ENCODE measurements around the gene LRRC4.

The LRRC4 gene

DNA sequence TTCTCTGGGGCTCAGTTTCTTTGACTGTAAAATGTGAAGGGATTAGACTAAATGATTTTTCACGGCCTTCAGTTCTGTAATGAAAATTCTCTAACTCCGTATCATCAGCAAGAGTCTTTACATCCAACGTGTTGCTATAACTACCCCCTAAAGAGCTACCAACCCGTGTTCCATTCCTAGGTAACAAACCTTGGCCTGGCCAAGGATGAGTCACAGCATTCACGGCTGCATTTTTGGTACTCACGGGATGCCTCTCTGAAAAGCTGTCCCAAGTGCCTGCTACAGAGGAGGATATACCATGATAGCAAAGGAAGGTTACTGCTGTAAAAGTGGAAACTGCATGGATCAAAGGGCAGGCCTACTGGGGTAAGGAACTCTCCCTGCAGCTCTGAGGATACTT is 5.9 kb downstream of the LRRC4 start:
- no peak for DNase-seq
- no peak overlapping the region for H3K4me3 ChIP-seq (ENCODE audit: low read depth, low read length)
- H3K27me3 ChIP-seq = no peaks in the 10 kb centered on the region
- peaks cover 7% of the 10 kb centered on the region; the same call in 1 of the 2 replicates for H3K36me3 ChIP-seq
- peaks cover 13% of the 10 kb centered on the region; the same call in 1 of the 2 replicates for H3K4me1 ChIP-seq
- TF ChIP-seq, protein P1, sequence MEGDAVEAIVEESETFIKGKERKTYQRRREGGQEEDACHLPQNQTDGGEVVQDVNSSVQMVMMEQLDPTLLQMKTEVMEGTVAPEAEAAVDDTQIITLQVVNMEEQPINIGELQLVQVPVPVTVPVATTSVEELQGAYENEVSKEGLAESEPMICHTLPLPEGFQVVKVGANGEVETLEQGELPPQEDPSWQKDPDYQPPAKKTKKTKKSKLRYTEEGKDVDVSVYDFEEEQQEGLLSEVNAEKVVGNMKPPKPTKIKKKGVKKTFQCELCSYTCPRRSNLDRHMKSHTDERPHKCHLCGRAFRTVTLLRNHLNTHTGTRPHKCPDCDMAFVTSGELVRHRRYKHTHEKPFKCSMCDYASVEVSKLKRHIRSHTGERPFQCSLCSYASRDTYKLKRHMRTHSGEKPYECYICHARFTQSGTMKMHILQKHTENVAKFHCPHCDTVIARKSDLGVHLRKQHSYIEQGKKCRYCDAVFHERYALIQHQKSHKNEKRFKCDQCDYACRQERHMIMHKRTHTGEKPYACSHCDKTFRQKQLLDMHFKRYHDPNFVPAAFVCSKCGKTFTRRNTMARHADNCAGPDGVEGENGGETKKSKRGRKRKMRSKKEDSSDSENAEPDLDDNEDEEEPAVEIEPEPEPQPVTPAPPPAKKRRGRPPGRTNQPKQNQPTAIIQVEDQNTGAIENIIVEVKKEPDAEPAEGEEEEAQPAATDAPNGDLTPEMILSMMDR (IDR thresholded peaks at IDR 0.05; ENCODE audit: low read depth, low read length) = no peak
- no peaks in the 10 kb centered on the region for H3K9me3 ChIP-seq

DNA sequence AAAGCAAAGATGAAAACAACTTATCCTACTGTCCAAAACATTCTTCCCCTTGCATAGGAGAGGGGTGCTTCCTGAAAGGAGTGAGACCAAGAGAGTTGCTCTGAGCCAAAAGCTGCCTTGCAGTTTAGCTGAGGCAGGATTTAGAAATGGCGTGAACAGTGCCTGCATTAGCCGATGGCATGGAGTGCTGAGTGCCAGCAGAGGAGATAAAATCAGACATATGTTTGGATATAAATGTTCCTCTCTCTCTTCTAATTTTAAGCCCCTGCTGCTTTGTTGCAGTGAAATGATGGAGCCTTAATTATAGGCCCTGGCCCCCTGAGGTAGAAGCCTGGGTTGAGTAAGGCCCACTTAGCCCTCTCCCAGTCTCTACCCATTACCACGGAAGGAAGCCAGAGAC is 7.1 kb downstream of the LRRC4 start:
- TF ChIP-seq, protein P1 (IDR thresholded peaks at IDR 0.05; ENCODE audit: low read depth, low read length) = no peak
- H3K36me3 ChIP-seq = peaks cover 3% of the 10 kb centered on the region; the same call in 1 of the 2 replicates
- no peak for DNase-seq
- H3K27me3 ChIP-seq = no peaks in the 10 kb centered on the region
- H3K4me1 ChIP-seq = peaks cover 13% of the 10 kb centered on the region; the same call in 1 of the 2 replicates
- no peaks in the 10 kb centered on the region for H3K9me3 ChIP-seq
- no peak overlapping the region for H3K4me3 ChIP-seq (ENCODE audit: low read depth, low read length)

DNA sequence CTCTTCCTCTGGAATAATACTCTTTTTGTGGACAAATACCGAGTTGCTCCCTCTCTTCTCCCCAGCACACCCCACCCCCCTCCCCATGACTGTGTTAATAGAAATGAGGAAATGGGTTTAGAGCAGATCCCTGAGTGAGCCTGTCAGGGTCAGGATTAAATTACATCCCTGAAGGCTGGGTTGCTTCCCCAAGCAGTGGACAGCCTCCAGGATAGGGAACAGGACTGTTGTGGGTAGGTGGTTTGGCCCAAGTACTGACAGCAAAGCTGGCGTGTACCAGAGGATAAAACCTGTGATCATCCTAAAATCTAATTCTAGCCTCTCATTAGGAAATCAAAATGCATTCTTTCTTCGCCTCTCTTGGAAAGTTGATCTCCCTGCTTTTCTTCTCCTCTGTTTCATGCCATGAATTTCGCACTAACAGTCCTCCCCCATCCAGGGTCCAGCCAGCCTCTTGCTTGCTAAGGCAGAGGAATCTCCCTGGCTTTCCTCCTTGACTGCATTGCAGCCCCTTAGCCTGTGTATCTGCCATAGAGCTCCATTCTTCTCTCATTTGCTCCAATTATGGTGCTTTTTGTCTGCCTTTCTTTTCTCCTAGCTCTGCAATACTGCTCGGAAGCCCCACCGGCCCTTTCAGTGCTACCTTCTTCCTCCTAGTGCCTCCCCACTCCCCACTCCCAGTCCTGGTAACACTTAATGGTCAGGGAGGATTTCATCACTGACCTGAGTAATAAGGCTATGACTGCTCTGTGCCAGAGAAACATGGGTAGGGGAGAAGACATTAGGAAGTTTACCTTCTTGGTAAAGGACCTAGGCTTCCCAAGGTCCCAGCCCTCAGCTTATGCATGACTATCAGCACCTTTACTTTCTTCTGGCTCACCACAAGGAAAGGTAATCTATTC is 8.4 kb downstream of the LRRC4 start:
- peaks cover 13% of the 10 kb centered on the region; the same call in 1 of the 2 replicates for H3K4me1 ChIP-seq
- no peaks in the 10 kb centered on the region for H3K9me3 ChIP-seq
- H3K4me3 ChIP-seq (ENCODE audit: low read depth, low read length) = no peak overlapping the region
- H3K27me3 ChIP-seq = no peaks in the 10 kb centered on the region
- no peak for DNase-seq
- TF ChIP-seq, protein P1 (IDR thresholded peaks at IDR 0.05; ENCODE audit: low read depth, low read length) = no peak
- H3K36me3 ChIP-seq = no peaks in the 10 kb centered on the region; the same call in 1 of the 2 replicates

DNA sequence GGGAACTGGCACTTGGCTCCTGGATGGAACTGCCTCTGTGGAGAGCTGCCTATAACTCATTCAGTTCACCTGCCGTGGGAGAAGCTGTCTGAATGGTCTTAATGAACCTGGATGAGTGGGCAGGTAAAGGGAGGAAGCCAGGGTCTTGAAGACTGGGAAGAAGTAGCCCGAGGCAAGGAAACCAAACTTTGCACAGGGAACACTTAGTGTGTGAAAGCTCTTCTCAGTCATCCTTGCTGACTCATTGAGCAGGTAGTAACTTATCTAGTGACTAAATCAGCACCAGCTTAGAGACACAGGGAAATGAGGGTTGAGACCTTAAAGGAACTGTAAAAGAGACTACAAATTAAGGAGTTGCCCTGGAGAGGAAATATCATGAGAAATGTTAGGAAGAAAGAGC is 9.9 kb downstream of the LRRC4 start:
- Histone ChIP-seq H3K4me1 (peaks cover 13% of the 10 kb centered on the region; the same call in 1 of the 2 replicates), H3K36me3 (no peaks in the 10 kb centered on the region; the same call in 1 of the 2 replicates), H3K9me3 (no peaks in the 10 kb centered on the region), H3K4me3 (ENCODE audit: low read depth, low read length) (no peak overlapping the region), H3K27me3 (no peaks in the 10 kb centered on the region)
- TF ChIP-seq, protein P1 (IDR thresholded peaks at IDR 0.05; ENCODE audit: low read depth, low read length) = no peak
- no peak for DNase-seq

DNA sequence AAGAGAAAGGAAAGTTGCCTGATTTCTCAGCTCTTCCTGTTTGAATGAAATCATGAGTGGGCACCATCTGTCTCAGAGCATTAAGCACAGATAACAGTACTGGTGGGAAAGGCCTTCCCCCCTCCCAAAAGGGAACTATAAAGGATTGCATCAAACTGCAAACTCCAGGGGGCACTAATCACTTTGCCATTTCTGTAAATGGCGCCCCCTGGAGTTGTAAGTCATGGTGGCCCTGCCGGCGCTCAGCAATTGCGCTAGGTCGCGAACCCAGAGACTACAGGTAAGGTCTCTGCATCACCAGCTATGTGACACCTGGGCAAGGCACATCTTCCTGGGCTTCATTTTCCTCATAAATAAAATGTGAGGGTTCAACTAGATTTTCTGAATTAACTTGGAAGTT is 11.1 kb downstream of the LRRC4 start:
- H3K27me3 ChIP-seq = no peaks in the 10 kb centered on the region
- H3K9me3 ChIP-seq = no peaks in the 10 kb centered on the region
- TF ChIP-seq, protein P1 (IDR thresholded peaks at IDR 0.05; ENCODE audit: low read depth, low read length) = peak; percentile 62
- DNase-seq = peak; percentile 39
- peaks cover 13% of the 10 kb centered on the region; the same call in 1 of the 2 replicates for H3K4me1 ChIP-seq
- no peak overlapping the region for H3K4me3 ChIP-seq (ENCODE audit: low read depth, low read length)
- H3K36me3 ChIP-seq = no peaks in the 10 kb centered on the region; the same call in 1 of the 2 replicates

DNA sequence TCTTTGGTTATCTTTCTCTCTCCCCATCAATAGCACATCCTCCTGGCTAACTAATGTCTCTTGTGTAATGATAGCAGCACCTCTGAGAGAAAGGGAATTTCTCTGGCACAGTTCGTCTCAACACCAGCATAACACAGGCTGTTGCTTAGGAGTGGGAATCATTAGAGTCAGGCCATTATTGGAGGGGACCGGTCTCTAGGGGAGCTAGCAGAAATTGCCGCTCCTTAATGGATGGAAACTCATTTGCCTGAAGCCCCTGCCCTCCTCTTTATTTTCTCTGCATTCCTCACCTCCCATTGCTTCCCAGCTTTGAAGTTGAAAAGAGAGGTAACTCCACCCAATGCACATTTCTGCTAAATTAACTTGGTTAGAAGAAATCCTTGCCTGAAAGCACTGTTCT is 11.9 kb downstream of the LRRC4 start:
- Histone ChIP-seq H3K36me3 (no peaks in the 10 kb centered on the region; the same call in 1 of the 2 replicates), H3K9me3 (no peaks in the 10 kb centered on the region), H3K4me1 (peaks cover 9% of the 10 kb centered on the region; the same call in 1 of the 2 replicates), H3K4me3 (ENCODE audit: low read depth, low read length) (no peak overlapping the region), H3K27me3 (no peaks in the 10 kb centered on the region)
- no peak for DNase-seq
- TF ChIP-seq, protein P1 (IDR thresholded peaks at IDR 0.05; ENCODE audit: low read depth, low read length) = no peak
